ACHN (cell line): ENCODE measurements around the gene C2orf42.
"Not testable (repeated sequence)": the region's sequence is repeated elsewhere in the genome, so short reads cannot be mapped to it uniquely, and the experiment has no call there.

Source experiments
- DNase-seq: peaks from one replicate; pipeline ENCODE4 v3.0.0-alpha.2; 2015
- in situ Hi-C: cut with HindIII; loops from 2 replicates; pipeline ENCODE4 v1.10.0; 2017; ENCODE audit warnings: low sequenced_read_pairs, low pct_ligation_motif_present, low pct_unique_long_range_greater_than_20kb

C2orf42 gene

GRCh38 chr2:70182689-70183088 lies 8.1 kb downstream of the C2orf42 start:
- in situ Hi-C loops: no loop called here
- no peak for DNase-seq

- DNase-seq: no peak
- in situ Hi-C loops: no loop called here
Measured at GRCh38 chr2:70181363-70181956, 9.4 kb downstream of the C2orf42 start.

GRCh38 chr2:70173520-70173919 lies 17.3 kb downstream of the C2orf42 start:
- in situ Hi-C loops: no loop called here
- no peak for DNase-seq

GRCh38 chr2:70169654-70170245 lies 21.1 kb downstream of the C2orf42 start:
- DNase-seq, in situ Hi-C loops: not testable (repeated sequence)

- in situ Hi-C loops: no loop called here
- no peak for DNase-seq
Measured at GRCh38 chr2:70161069-70161534, 29.7 kb downstream of the C2orf42 start.

- DNase-seq: no peak
Measured at GRCh38 chr2:70160545-70160944, 30.3 kb downstream of the C2orf42 start.

DNA sequence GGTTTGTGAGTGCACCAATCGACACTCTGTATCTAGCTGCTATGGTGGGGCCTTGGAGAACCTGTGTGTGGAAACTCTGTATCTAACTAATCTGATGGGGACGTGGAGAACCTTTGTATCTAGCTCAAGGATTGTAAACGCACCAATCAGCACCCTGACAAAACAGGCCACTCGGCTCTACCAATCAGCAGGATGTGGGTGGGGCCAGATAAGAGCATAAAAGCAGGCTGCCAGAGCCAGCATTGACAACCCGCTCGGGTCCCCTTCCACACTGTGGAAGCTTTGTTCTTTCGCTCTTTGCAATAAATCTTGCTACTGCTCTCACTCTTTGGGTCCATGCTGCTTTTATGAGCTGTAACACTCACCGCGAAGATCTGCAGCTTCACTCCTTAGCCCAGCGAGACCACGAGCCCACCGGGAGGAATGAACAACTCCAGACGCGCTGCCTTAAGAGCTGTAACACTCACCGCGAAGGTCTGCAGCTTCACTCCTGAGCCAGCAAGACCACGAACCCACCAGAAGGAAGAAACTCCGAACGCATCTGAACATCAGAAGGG lies 41.6 kb downstream of the C2orf42 start:
- in situ Hi-C loops: not testable (repeated sequence)

More at GRCh38 chr2:70160545-70160944, 30.3 kb downstream of the C2orf42 start:
- in situ Hi-C loops: no loop called here

GRCh38 chr2:70148211-70148760 lies 42.5 kb downstream of the C2orf42 start:
- in situ Hi-C loops: not testable (repeated sequence)

More for the DNA sequence above, 41.6 kb downstream of the C2orf42 start:
- DNase-seq: not testable (repeated sequence)

GRCh38 chr2:70145851-70146739 lies 44.7 kb downstream of the C2orf42 start:
- in situ Hi-C loops: no loop called here
- DNase-seq: no peak

More at GRCh38 chr2:70148211-70148760, 42.5 kb downstream of the C2orf42 start:
- not testable (repeated sequence) for DNase-seq

DNA sequence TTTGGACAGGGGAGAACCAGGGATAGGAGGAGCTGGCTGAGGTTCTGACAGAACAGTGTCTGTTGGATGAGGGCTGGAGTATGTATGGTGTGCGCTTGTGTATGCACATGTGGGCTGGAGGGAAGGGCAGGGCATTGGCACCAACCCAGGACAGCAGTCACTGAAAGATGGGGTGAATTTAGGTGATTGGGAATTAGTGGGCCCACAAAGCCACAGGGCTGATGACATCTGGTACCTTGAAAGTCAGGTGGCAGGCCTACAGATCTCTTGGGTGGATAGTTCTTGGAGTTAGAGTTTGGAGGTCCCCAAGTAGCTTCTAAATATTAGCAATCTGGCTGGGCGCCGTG lies 45.7 kb downstream of the C2orf42 start:
- in situ Hi-C loops: no loop called here
- no peak for DNase-seq

DNA sequence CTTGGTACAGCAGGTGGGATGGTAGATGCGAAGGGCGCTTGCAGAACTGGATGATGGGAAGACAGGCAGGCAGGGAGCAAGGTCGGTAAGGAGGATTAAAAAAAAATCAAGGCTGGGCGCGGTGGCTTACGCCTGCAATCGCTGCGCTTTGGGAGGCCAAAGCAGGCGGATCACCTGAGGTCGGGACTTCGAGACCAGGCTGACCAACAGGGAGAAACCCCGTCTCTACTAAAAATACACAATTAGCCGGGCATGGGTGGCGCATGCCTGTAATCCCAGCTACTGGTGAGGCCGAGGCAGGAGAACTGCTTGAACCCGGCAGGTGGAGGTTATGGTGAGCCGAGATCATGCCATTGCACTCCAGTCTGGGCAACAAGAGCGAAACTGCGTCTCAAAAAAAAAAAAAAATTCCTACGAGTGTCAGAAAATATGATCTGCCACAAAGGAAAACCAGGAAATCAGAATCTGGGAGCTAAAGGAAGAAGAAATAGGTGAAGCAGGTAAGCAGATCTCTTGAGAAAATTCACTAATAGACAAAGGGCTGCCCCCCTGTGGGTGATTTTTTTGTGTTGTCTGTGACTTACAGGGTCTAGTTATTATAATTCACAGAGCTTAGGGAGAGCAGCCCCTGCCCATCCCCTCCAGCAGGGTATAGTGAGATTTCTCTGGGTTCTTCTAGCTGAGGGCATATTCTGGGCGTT lies 46.2 kb downstream of the C2orf42 start:
- DNase-seq: no peak
- in situ Hi-C loops: no loop called here

- DNase-seq: peak; percentile 75
- in situ Hi-C loops: no loop called here
Measured at GRCh38 chr2:70143314-70144150, 47.3 kb downstream of the C2orf42 start.

GRCh38 chr2:70142590-70143313 lies 48.1 kb downstream of the C2orf42 start:
- in situ Hi-C loops: no loop called here

DNA sequence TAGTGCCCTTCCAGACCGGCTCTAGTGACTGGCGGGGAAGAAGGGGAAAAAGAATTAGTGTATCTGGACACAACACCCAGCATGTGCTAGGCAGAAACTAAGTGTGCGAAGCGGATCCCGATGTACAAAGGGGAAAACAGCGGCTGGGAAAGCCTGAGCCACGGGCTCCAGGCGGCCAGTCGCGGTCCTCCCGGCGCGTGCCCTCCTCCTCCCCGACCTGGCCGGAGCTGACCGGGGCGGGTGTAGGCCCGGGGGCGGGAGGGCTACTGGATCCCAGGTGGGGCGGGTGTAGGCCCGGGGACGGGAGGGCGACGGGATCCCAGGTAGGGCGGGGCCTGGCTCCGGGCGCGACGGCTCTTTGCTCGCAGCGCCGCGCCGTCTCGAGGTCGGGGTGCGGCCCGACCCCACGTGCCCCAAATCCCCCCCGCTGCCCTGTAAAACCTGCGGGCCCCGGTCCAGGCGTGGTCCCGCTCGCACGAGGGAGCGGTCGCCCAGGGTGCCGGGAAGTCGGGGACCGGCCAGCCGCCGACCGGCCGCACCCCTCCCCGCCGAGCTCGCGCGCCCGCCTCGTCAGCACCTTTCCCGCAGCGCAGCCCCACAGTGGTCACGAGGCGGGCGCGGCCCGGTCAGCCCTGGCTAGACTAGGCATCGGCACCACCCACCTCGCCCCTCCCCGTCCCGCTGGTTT lies 48.8 kb downstream of the C2orf42 start:
- in situ Hi-C loops: no loop called here
- DNase-seq: peak; percentile 63

More at GRCh38 chr2:70142590-70143313, 48.1 kb downstream of the C2orf42 start:
- DNase-seq: peak; percentile 100

GRCh38 chr2:70141212-70141901 lies 49.5 kb downstream of the C2orf42 start:
- DNase-seq: peak; percentile 59
- in situ Hi-C loops: no loop called here

DNA sequence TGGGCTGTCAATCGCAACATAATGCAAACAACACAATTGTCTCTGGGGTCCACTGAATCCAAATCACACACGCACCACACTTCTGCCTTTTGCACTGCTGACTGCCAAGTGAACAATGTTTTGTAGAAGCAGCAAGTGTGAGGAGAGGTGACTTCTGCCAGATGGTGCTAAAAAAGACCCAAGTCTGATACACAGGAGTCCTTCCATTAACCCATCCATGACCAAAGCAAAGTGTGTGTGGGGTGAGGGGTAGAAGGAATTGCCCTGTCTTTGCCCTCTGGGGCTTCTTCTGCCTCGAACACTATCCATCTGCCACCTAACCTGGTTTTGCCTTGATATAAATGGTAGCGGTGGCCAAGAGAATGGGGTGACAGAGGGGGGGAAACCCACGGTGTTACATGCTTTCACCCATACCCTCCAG lies 50.0 kb downstream of the C2orf42 start:
- in situ Hi-C loops: no loop called here
- DNase-seq: no peak
